Measurements from ENCODE around the gene C14orf180.

- TF ChIP-seq CTCF (optimal IDR thresholded peaks at IDR 0.05 in 1 of 3, IDR thresholded peaks at IDR 0.05 in 1 of 3, conservative IDR thresholded peaks at IDR 0.05 in 1 of 3; ENCODE audit: extremely low read depth in 1 of 3, insufficient read depth in 2 of 3, low read length in 3 of 3) = no peak
- TF ChIP-seq EZH2 (IDR thresholded peaks at IDR 0.05; ENCODE audit: low read length) = no peak
Observed at GRCh38 chr14:104562606-104563005, 17.0 kb upstream of the C14orf180 start.
